RPMI8226 (cell line): ENCODE results near the gene COX6A2.
"Not testable (repeated sequence)": the region's sequence is repeated elsewhere in the genome, so short reads cannot be mapped to it uniquely, and the experiment has no call there.

Experiments
- DNase-seq: peaks from one replicate; pipeline ENCODE4 v3.0.0-alpha.2; 2015

The COX6A2 gene

DNA sequence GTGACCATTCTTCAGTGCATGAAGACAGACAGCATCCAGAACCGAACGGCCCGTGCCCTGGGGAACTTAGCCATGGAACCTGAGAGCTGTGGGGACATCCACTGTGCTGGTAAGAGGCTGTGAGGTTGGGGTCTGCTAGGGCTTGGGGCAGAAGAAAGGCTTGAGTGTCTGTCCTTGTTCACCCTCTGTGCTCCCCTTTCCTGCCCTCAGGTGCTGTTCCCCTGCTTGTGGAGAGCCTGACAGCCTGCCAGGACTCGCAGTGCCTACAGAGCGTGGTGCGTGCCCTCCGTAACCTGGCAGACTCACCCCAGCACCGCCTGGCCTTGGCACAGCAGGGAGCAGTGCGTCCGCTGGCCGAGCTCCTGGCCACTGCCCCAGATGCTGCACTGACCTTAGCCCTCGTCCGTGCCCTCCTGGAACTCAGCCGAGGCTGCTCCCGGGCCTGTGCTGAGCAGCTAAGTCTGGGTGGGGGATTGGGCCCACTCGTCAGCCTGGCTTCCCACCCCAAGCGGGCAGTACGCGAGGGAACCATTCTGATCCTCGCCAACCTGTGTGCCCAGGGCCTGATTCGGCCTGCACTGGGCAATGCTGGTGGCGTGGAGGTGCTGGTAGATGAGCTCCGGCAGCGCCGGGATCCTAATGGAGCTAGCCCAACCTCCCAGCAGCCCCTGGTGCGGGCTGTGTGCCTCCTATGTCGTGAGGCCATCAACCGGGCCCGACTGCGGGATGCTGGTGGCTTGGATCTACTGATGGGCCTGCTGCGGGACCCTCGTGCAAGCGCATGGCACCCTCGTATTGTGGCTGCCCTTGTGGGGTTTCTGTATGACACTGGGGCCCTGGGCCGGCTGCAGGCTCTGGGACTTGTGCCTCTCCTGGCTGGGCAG, 34.0 kb upstream of the COX6A2 start:
- DNase-seq = no peak

DNA sequence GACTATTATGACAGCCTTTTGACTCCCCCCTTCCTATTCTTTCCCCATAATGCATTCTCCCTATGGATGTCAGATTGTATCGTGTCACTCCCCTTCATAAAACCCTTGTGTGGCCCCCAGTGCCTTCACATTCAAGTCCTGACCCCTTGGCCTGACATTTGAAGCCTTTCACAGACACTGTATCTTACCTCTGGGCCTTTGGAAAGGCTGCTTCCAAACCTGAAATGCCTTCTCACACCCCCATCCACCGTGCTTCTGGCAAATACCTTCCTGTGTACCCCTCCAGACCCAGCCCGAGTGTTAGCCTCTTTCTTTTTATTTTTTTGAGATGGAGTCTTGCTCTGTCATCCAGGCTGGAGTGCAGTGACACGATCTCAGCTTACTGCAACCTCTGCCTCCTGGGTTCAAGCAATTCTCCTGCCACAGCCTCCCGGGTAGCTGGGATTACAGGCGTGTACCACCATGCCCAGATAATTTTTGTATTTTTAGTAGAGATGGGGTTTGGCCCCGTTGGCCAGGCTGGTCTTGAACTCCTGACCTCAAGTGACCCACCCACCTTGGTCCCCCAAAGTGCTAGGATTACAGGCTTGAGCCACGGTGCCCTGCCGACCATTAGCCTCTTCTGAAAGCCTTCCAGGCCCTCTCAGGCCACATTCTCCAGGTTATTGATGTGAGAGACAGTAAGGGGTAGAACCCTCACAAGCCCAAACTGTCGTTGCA, 33.2 kb upstream of the COX6A2 start:
- no peak for DNase-seq

DNA sequence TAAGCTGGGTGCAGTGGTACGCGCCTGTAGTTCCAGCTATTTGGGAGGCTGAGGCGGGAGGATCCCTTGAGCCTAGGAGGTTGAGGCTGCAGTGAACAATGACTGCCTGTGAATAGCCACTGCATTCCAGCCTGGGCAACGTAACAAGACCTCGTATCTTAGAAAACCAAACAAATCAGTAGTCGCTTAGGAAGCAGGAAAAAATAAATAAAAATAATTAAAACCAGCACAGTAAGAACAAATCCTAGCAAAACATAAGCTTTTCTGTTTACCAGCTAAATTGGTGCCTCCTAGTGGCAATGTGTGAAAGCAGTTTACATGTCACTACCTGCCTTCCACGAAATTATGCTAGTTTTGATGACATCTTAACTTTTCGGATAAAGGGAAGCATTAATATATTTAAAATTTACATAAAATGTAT, 32.4 kb upstream of the COX6A2 start:
- DNase-seq = peak; percentile 61

DNA sequence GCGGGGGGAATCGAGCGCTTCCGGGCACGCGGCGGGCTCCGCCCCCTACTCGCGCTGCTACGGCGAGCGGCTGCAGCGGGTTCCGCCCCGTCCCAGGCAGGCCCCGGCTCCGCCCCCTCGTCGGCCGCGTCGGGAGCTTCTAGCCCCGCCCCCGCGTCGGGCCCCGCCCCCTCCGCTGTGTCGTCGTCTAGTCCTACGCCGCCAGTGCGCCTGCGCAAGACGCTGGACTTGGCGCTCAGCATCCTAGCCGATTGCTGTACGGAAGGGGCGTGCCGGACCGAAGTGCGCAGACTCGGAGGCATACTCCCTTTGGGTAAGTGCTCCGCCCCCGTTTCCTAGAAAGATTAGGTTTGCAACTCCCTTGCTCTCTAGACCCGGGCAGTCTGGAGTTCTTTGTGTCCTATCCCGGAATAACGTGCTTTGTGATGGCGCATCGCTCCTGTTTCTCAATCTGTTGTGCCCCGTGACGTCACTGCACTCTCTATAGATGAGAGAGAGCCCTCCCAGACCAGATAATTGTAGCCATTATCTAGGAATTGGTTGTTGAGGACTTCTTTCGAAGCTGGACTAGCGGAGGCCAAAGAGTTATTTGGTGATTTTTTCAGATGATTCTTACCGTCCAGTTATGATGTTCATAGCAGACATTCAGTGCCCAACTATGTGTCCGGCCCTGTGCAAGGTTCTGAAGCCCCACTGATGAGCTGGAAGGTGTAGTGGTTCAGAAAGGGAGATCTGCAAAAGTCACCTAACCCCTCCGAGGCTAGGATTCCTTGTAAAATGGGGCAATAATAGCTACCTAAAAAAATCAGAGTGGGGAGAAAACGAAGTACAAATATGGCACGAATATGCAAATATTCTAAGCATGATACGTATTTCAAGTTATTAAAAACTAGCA, 31.8 kb upstream of the COX6A2 start:
- peak; percentile 100 for DNase-seq

DNA sequence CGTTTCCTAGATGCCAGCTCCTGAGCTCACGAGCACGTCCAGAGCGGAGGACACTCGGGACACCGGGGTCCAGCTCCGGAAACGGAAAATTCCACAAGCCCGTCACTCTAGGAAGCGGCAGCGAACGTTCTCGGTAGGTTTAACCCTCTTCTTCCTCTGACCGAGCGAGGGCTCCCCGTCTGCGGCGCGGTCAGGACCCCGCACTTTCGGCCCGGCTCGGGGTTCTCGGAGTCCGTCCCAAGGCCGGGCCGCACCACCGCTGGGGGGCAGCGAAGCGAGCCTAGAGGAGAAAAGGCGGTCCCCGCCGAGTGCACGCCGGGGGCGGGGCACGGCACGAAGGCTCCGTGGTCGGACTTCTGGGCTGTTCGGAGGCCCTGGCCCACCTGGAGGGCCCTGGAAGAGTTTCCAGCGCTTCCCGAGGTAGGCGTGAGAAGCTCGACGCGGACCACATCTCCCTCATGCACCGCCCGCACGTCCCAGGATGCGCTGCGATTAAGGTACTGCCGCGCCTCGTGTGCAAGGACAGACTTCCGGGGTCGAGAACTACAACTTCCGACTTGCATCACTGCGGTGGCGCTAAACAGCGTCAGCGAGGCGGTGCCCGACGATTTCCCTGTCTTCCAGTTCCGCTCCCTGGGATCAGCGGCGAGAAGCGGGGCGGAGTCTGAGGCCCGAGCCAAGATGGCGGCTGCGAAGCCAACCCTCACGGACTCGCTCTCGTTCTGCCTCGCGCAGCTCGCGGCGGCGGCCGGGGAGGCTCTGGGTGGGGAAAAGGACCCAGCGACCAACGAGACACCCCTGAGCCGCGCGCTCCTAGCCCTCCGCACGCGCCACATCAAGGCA, 30.9 kb upstream of the COX6A2 start, which contains the start of gene ARMC5:
ARMC5 (plus strand) TSS at position 658 of the 843 bp plus-strand sequence; CDS start at position 682, 24 bp downstream.
- DNase-seq = peak; percentile 99

DNA sequence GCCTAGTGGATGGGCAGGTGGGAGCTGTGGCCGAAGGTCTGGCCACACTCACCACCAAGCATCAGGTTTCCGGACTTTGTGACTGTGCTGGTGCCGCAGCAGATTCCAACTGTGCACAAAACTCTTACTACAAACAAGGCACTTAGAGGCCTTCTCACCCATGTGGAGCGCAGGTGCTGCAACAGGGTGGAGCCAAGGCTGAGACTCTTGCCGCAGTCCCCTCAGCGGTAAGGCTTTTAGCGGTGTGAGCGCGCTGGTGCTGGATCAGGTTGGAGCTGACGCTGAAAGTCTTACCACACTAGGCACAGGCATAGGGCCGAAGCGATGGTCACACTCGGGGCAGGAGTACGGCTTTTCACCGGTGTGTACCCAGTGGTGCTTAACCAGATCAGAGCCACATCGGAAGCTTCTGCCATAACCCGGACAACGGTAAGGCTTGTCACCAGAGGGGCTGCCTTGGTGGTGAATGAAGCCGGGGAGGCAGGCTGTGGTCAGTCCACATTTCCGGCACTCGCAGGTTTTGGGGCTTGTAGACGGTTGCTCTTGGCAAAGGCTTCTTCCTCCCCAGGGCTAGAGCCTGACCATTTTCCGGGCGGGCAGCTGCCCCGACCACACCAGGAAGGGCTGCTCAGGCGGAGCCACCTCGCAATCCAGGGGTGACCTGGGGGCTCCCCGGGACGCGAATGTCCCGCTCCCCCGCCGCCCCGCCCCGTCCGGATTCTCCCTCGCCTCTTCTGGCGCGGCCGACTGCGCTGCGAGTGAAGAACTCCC, 30.1 kb upstream of the COX6A2 start:
- DNase-seq = peak; percentile 94

DNA sequence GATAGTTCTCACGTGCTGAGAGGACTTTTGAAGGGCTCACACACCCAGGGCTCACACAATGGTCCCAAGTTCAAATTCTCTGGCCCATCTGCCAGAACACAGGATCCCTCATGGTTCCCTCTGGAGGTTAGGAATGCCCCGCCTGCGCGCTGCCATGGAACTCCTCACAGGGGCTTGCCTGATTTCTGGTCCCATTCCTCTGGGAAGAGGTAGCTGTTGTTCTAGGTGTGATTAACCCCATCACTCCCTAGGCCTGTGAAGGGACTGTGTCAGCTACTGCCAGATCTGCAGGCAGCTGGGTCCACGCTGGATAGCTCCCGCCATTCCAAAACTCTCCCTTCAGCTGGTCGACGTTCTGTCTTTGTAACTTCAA, 28.8 kb upstream of the COX6A2 start:
- DNase-seq = no peak

DNA sequence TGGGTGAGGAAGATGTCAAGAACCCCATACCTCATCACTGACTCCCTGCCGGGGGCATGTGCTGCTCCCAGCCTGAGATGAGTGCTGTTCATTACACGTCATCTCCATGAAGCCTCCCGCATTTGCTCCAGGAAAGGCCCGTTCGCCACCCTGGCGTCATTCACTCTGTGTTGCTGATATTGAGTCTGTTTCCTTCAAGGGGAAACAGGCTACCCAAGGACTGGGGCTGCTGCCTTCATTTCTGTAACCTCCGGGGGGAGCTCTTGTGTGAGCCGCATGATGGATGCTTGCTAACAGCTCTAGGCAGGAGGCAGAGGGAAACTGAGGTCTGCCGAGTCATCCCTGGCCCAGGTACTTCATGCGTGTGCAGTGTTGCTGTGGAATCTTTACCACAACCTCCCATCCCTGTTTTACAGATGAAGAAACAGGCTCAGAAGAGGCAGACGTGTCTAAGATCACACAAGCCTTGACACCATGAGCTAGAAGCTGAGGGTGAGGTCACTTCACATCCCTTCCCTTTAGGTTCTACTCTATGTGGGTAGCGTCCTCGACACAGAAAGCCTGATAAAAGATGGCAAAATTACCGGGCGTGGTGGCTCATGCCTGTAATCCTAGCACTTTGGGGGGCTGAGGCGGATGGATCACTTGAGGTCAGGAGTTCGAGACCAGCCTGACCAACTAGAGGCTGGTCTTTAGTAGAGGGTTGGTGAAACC, 27.6 kb upstream of the COX6A2 start:
- DNase-seq = no peak

DNA sequence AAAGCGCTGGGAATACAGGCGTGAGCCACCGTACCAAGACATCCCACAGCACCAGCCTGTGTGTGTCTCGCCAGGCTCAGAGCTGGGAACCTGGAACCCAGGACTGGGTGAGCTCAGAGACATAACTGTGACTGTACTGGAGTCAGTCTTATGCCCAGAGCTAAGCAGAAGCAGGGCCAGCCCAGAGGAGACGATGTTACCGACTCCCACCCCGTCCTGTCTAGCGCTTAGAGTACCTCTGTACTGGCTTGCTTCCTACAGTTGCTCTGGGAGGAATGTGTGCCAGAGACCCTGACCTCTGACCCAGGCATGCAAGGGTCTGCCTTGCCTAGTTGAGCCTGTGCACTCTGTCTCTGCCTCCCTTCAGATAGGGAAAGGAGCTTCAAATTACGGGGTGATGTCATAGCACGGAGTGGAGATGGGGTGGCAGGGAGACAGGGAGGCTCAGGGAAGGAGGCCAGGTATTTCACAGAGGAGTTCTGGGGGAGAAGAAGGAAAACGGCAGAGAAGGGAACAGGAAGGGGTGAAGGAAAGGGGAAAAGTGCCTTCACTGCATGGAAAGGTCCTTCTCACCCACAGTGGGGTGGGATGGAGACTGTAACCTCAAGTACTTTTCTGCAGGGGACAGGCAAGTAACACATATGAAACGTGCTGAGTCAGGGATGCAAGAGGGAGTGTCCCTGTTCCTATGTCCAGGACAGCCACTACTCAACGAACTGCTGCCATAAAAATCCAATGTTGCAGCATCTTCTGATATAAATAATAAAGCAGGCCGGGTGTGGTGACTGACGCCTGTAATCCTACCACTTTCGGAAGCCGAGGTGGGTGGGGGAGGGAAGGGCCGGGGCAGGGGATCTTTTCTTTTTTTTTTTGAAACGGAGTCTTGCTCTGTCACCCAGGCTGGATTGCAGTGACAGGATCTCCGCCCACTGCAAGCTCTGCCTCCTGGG, 25.4 kb upstream of the COX6A2 start:
- peak; percentile 38 for DNase-seq

DNA sequence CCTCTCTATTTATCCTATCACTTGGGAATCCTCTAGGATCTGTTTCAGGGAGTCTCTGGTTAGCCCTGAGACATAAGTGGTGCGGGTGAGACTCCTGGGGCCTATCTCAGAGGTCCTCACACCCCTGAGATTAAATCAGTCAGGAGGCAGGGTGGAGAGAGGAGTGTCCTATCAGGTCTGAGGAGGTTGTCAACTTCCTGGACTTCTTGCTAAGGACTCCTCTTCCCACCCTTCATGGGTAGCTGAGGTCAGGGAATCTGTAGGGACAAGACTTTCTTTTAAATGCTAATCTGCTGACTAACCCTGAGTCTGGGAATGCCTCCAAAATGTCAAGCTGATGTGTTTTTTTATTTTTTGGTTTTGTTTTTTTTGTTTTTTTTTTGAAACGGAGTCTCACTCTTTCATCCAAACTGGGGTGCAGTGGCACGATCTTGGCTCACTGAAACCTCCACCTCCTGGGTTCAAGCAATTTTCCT, 24.5 kb upstream of the COX6A2 start:
- DNase-seq = no peak

DNA sequence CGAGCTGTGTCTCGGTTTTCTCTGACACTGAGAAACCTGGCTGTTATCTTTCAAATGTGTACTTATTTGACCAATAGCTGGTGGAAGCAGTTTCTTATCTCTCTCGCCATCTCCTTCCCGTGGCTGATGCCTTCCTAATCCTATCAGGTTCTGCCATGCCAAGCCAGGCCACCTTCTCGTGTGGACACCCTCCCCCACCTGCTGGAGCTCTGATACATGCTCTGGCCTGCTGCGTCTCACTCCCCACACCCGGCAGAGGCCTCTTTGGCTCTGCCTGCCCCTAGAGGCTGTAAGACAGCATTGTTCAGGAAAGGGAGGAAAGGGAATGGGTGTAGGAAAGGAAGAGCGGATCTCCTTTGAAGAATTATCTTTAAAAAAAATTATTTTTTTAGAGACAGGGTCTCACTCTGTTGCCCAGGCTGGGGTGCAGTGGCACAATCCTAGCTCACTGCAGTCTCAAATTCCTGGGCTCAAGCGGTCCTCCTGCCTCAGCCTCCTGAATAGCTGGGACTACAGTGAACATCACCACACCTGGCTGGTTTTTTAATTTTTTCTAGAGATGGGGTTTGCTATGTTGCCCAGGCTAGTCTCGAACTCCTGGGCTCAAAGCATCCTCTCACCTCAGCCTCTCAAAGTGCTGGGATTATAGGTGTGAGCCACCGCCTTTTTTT, 23.7 kb upstream of the COX6A2 start:
- DNase-seq = peak; percentile 83

DNA sequence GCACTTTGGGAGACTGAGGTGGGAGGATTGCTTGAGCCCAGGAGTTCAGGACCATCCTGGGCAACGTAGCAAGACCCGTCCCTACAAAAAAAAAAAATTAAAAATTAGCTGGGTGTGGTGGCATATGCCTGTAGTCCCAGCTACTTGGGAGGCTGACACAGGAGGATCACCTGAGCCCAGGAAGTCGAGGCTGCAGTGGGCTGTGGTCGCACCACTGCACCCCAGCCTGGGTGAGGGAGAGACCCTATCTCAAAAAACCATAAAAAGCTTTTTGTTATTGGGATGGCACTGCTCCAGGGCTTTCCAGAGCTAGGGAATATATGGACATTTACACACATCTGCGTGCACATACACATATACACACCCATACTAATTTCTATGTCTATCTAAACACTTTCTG, 23.0 kb upstream of the COX6A2 start:
- no peak for DNase-seq

DNA sequence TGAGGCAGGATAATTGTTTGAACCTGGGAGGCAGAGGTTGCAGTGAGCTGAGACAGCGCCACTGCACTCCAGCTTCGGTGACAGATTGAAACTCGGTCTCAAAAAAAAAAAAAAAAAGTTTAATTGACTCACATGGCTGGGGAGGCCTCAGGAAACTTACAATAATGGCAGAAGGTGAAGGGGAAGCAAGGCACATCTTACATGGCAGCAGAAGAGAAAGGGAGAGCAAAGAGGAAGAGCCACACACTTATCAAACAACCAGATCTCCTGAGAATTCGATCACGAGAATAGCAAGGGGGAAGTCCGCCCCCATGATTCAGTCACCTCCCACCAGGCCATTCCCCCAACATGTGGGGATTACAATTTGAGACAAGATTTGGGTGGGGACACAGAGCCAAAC, 17.8 kb upstream of the COX6A2 start:
- not testable (repeated sequence) for DNase-seq

DNA sequence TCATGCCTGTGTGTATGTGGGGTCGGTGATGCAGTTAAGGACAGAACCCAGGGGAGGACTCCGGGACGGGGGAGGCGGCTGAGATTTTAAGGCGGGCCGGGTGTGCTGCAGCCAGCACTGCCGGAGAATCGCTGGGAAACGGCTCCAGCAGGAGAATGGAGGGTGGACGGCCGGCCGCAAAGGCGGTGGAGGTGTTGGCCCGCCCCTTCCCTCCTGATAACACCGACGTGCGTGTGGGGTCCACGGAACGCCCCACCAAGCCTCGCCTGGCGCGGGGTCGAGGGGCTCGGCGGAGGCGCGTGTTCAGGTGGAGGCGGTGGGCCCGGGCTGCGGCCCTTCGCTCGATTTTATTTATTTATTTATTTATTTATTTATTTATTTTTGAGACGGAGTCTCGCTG, 13.8 kb upstream of the COX6A2 start:
- DNase-seq = no peak

DNA sequence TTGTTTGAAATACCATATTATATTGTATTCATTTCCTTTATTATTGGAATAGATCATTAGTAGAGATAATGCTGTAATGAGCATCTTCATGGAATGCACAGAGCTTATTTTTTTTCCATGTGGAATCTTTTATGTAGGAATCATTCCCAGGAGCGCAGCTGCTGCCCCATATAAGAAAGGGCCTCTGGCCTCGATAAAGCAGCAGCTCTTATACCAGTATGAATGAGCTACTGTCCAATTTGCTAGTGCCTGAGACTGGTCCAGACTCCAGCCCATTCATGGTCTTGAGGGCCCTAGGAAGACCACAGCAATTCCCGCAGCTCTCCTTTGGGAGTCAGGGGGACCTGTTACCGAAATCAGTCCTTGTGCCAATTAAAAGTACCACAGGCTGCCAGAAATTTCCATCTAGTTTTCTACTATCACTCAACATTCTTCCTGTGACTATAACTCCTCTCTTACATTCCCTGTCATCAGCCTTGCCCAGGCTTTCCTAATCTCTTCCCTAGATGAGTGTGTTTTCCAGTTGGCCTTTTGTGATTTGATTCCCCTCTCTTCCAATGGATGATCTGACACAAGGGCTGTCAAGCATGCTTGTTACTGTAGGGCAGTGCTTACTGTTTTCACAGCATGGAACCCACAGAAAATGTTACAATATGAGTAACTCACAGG, 12.5 kb upstream of the COX6A2 start:
- DNase-seq = no peak

DNA sequence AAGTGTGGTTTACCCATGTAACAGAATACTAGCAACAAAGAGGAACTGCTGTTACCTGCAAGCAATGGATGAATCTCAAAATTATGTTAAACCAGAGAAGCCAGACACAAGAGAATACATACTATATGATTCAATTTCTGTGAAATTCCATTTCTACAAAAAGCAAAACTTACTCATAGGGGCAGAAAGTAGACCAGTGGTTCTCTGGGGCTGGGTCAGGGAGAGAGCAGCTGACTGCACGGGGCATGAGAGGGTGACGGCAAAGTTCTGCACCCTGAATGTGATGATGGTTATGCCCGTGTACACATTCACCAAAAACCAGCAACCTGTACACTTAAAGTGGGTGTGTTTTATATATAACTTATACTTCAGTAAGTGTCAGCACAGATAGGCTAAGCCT, 11.4 kb upstream of the COX6A2 start:
- no peak for DNase-seq

DNA sequence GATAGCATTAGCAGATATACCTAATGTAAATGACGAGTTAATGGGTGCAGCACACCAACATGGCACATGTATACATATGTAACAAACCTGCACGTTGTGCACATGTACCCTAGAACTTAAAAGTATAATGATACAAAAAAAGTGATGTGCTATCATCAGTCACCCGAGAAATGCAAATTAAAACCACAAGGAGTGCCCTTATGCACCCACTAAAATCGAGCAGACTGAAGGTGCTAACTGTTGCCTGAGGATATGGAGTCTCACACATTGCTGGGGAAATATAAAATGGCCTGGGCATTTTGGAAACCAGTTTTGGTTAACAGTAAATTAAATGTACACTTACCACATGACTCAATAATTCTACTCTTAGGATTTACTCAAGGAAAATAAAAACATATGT, 10.9 kb upstream of the COX6A2 start:
- not testable (repeated sequence) for DNase-seq

DNA sequence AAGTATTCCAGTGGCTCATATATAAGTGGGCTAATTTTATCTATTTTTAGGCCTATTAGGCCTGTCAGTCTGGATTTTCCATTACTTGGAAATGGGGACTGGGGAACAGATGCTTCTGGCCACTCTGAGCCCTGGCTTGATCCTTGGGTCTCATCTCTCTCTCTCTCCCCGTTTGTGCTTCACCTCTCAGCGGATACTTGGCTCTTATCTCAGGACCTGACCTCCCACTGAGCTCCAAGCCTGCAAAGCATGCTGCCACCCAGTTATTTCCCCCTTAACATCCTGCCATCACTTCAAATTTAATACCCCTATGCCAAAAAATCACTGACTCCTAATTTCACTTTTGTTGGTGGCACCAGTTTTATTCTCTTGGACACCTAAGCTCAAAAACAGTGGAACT, 10.3 kb upstream of the COX6A2 start:
- no peak for DNase-seq
